GM19372 (cell line): ENCODE results near the gene ABCF1.
"Not testable (repeated sequence)": the region's sequence is repeated elsewhere in the genome, so short reads cannot be mapped to it uniquely, and the experiment has no call there.

ENCODE experiments used
- ATAC-seq: cut with Tn5 transposase; IDR thresholded peaks from one replicate; pipeline ENCODE4 v1.9.1; 2021; ENCODE audit warnings: mild to moderate bottlenecking, low read depth, moderate library complexity; ENCODE audit not compliant: unreplicated experiment

ABCF1 gene

DNA sequence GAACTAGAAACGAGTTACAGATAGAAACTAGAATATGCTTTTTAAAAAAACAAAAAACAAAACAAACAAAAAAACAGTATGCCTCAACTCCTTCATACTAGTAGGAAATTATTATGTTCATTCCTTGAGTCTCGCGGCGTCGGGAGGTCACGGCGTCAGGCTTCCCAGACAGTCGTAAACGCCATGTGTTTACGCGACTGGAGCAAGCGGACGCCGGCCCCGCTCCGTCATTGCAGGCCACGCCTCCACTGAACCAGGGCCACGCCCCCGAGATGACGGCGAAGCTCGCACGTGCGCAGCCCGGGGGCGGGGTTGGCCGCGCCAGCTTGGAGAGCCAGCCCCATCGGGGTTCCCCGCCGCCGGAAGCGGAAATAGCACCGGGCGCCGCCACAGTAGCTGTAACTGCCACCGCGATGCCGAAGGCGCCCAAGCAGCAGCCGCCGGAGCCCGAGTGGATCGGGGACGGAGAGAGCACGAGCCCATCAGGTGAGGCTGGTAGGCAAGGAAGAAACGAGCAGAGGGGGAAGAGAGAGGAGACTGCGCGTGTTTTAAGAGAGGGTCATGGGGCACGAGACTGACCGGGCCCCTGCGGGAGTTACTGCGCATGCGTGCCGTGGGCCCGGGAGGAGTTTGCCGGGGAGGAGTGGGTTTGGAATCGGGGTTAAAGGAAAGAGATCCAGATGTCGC lies at the start of gene ABCF1:
Gene ABCF1 (plus strand): TSS at position 368 of the 687 bp plus-strand sequence. CDS start 46 bp downstream, at position 414.
- peak; percentile 94 for ATAC-seq

DNA sequence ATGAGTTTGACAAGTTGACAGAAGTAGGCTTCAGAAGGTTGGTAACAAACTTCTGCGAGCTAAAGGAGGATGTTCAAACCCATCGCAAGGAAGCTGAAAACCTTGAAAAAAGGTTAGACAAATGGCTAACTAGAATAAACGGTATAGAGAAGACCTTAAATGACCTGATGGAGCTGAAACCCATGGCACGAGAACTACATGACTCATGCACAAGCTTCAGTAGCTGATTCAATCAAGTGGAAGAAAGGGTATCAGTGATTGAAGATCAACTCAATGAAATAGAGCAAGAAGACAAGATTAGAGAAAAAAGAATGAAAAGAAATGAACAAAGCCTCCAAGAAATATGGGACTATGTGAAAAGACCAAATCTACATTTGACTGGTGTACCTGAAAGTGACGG lies 49.3 kb upstream of the ABCF1 start:
- not testable (repeated sequence) for ATAC-seq

DNA sequence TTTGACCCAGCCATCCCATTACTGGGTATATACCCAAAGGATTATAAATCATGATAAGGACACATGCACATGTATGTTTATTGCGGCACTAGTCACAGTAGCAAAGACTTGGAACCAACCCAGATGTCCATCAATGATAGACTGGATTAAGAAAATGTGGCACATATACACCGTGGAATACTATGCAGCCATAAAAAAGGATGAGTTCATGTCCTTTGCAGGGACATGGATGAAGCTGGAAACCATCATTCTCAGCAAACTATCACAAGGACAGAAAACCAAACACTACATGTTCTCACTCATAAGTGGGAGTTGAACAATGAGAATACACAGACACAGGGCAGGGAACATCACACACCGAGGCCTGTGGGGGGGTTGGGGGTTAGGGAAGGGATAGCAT lies 44.8 kb upstream of the ABCF1 start:
- not testable (repeated sequence) for ATAC-seq

DNA sequence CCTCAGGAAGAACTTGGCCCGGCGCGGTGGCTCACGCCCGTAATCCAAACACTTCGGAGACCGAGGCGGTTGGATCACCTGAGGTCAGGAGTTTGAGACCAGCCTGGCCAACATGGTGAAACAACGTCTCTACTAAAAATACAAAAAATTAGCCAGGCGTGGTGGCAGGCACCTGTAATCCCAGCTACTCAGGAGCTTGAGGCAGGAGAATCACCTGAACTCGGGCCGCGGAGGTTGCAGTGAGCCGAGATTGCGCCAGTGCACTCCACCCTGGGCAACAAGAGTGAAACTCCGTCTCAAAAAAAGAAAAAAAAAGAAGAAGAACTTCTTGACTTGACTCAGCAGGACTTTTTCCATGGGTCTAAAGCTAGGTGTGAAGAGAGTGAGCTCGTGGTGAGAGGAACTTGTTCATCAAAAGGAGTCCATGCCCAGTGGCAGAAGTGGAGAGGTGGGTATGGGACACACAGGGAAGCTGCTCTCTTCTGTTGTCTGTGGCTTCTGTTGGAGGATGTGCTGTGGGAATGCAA lies 41.8 kb upstream of the ABCF1 start:
- ATAC-seq, result not testable (repeated sequence)

DNA sequence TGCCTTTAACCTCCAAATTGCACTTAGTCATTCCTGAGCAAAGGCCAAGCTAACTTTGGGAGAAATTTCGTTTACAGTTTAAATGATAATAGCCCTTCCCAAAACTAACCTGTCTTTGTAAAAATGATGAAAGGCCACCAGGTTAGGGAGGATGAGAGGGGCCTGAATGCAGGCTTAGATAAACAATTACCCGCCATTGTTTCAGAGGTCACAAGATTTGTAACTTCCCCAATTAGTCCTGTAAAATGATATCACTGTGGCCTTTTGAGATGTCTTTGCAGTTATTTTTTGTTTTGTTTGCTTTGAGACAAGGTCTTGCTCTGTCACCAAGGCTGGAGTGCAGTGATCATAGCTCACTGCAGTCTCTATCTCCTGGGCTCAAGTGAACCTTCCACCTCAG lies 41.2 kb upstream of the ABCF1 start:
- no peak for ATAC-seq

DNA sequence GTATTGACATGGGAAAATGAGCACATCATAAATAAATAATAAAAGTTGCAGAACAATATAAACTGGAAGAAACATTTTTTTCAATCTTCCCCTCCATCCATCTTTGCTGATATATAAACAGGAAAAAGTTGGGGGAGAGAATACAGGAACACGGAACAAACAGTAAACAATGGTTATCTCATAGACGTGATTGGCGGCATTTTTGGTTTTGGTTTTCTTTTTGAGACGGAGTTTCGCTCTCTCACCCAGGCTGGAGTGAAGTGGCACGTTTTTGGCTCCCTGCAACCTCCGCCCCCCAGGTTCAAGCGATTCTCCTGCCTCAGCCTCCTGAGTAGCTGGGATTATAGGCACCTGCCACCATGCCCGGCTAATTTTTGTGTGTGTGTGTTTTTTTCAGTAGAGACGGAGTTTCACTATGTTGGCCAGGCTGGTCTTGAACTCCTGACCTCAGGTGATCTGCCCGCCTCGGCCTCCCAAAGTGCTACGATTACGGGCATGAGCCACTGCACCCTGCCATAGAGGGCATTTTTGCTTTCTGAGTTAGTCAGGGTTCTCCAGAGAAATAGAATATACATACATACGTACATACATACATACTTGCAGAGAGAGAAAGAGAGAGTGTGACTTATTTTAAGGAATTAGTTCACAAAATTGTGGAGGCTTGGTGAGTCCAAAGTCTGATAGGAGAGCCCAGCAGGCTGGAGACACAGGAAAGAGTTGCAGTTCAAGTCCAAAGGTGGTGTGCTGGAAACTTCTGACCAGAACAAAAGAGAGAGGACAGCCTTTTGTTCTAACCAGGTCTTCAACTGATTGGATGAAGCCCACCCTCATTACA lies 37.6 kb upstream of the ABCF1 start:
- no peak for ATAC-seq

DNA sequence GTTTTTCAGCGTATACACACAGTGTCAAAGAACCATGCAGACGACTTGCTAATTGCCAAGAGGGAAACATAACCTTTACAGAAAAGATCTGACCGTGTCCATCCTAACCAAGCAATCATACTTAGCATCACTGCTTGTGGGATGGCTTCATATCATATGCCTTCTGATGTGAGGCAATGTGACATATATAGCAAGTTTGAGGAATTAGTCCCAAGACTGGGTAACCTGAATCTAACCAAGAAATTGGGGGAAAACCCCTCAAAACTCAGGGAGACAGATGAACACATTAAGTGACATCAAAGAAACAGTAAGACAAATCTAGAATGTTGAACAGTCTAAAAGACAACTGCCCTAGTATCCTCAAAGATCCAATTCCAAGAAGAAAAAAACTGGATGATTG lies 33.3 kb upstream of the ABCF1 start:
- ATAC-seq, result no peak

DNA sequence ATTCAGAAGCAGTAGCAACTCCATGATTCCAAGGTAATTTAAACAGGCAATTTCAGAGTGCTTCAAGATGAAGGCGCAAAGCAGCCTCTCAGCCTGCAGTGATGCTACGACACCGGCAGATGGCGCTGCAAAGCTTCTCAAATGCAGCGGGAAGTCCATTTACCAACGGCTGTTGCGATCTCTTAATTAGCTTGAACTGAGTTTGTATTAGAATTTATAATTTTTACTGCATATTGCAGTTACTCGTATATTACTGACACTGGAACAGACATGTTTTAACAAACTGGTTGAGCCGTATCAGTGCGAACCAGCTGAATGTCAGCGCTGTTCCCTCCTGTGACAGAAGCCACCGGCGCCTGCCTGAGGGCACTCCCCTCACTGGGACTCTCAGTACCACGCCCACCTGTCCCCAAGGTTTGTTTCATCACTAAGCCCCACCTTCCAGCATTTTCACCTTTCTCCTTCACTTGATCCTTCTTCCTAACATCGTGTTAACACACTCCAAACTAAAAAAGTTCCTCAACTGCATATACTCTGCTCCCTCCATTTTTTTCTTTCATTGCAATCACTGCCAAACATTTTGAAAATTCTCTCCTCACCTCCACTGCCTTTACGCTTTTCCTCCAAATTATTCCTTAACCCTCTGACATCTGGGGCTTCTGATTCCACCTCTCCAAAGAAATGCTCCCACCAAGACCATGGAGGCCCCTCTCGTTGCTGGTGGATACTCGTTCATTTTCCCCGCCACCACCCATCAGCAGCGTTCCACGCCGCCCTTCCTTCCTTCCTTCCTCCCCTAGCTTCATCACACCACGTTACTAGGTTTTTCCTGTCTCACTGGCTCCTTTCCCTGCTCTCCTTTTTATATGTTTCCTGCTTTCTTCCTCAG lies 29.5 kb upstream of the ABCF1 start:
- ATAC-seq, result no peak

DNA sequence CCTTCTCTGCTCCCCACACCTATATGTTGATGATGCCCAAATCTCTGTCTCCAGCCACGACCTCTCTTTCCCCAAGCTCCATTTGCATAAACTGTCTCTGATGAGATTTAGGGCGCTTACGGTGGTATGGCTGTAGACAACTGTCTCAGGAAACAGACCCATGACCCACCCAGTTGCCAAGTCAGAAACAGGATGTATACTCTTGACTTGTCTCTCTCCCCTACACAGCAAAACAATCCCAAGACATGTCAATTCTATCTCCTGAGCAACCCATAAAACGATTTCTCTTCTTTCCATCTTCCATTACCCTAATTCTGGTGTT lies 28.9 kb upstream of the ABCF1 start:
- ATAC-seq, result no peak

DNA sequence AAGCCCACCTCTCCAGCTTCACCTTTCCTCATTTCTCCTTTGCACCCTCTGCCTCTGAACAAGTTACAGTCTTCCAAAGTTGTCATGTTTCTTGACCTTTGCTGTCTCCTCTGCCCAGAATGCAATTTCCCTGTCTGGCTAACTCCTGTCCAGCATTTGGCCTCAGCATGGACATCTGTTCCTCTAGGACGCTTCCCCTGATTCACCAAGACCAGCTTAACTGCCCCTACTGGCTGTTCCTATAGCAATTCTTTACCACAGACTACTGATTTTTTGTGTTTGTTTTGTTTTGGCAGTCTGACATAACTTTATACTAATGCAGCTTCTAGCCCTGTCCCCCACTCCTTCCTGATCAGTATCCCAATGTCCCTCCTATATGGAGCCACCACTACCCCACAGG lies 28.3 kb upstream of the ABCF1 start:
- no peak for ATAC-seq

DNA sequence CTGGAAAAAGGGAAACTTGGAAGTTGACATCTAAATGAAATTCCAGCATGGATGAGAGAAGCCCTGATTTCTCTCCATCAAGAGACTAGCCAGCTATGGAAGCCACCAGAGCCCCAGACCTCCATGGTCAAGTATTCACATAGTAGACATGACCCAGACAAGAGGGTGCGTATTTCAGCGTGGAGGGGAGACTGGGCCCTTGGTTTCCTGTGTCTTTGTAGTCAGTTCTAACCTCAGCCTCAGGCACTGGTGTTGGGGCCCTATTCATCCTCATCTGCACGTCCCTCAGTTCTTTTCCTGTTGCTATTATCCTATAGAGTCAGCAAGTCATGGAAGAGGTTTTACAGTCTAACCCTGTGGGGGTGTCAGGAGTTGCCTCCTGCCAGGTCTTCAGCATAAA lies 27.4 kb upstream of the ABCF1 start:
- no peak for ATAC-seq

DNA sequence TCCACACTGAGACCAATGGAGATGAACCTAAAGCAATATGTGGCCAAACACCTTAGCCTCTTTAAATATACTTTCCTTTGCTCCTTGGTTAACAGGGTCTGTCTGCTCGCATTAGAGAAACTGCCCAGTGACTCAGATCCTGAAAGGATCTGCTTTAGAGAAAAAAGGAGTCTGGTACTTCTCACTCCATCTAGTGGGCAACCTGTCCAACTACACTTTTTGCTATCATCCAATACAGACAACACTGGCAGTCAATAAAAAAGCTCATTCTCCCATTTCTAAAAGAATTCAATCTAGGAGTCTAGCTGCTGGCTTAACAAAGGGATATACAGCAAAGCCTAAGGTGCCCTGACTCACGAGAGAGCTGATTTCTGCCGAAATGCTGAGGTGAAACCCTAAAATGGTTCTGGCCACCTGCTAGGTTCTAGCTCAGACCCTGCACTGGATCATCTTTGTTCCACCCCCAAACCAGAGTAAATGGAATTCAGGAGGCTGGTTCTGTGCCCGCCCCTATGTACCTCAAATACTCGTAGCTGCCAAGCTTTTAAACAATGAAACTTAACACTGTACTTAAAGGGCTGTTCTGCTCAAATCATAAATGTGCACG lies 26.5 kb upstream of the ABCF1 start:
- ATAC-seq, result no peak

DNA sequence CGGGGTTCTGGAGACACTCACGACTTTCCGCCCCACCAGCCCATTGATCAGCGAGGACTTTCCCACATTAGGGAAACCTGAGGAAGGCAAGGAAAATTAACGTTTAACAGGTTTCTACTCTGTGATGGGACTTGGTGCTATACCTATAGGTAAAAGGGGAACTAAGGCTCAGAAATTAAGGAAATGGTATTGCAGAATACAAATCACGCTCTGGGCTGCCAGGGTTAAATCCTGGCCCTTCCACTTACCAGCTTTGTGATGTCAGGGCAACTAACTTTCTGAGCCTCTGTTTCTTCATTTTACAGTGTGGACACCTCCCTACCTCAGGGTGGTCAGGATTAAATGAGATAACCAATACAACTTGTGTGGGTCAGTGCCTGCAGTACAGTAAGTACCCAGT lies 23.8 kb upstream of the ABCF1 start:
- ATAC-seq, result no peak

DNA sequence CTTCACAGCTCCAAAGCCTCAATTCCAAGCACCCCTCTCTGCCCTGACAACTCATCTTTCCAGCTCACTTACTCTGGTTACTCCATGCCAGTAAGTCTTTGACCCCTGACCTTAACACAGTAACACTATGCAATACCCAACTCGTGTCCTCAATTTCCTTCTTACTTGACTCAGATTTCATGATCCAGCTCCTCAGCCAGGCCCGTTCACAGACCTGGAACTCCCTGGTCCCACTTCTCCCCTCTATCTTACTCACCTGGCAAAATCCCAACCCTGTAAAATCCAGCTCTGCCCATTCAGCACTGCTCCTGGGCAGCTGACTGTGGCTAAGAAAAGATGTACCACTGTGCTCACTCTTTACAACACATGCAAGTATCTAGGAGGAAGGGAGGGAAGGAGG lies 22.9 kb upstream of the ABCF1 start:
- ATAC-seq, result no peak

DNA sequence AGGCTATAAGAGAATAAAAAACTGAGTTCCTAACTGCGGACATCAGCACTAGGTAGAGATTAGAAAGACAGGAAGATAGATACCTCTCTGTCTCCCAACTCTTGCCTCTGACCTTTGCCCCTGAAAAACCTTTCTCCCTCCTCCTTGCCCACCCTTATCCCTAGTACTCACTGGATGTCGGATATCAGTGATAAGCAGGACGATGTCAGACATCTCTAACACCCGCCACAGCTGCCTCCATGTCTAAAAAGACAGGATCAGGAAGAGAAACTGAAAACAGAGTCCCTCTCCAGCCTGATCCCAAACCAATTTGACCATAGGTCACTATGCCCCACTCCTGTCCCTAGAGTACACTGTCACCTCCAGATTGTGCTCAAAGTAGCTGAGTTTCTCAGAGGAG lies 16.8 kb upstream of the ABCF1 start:
- no peak for ATAC-seq

DNA sequence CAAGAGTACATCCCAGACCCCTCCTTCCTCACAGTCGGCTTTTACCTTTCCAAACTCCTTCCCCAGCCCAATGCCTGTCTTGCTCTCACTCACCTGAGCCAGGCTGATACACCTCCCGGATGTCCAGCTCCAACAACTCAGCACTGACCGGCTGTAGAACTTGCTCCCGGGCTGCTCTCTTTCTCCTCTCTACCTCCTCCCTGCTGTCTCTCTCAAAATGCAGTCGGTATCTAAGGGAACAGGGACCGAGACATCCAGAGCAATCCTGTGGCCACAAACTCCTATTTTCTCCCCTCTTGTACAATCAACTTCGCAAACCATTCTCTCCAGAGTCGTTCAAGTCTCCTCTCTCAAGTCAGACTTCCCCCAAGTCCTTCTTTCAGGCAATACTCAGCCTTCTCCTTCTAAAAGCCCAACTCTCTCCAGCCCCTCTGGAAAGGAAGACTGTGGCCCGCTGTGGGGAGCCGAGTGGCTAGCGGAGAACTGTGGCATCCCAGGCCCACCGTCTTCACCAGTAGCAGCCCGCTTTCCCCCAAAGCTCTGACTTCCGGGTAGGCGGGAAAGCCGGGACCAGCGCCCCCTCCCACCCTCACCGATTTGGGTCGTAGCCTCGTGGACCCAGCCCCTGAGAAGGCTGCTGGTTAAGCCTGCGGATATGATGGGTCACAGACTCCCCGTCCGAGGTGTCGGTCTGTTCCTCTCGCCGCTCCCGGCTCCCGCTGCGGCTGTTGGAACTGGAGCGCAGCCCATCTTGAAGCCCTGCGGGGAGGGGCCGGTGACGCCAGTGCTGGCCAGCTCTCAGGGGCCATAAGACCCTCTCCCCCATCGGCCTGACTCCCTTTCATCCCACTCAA lies 16.1 kb upstream of the ABCF1 start:
- ATAC-seq, result no peak

DNA sequence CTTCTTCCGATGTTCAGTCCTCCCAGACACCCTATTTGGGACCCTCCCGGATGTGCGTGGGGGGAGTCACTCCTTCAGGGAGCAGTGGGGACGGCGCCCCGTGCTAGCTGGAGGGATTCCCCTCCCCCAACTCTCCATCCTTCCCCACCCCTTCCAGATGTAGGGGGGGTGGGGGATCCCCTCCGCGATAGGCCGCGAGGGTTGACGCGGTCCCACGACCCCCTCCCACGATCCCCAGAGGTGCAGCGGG lies 15.5 kb upstream of the ABCF1 start:
- no peak for ATAC-seq

DNA sequence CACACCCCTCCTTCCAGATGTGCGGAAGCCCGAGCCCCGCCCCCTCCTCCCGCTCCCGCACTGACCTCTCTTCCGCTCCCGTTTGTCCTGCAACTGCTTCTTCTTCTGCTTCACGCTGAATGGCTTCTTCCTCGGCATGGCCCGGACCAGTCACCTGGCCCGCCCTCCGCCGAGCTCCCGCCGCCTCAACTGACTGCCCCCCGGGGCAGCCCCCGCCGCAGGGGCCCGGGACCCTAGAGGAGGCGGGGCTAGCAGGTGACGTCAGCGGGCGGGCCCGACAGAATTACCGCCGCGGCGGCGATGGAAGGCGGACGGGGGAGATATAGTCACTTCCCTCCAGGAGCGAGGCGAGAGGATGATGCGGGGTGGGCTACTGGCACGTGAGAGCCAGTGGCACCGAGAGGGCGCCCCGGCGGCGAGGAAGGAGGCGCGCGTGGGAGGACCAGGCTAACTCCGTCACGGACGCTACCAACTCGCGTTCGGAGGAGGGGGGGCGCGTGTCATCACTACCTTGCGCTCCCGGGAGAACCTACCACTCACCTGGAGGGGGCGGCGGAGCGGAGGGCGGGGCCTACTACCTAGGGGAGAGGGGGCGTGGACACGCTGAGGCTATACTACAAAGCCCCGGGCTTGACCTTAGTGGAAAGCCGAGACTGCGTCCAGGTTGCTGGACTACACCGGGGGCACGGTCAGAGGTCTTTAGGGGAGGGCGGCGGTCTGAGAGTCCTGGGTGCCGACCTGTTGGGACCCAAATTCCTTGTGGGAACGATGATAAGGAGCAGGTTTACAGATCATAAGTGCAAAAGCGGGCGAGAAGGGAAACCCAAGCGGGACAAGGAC lies 15.0 kb upstream of the ABCF1 start, which contains the start of gene GNL1:
Gene GNL1 (minus strand): TSS at position 424 of the 840 bp plus-strand sequence. CDS start 286 bp downstream, at position 138.
- peak; percentile 76 for ATAC-seq
